Stimulated activated CD4-positive, alpha-beta T cell treated with anti-CD3 and anti-CD28 coated beads, Interleukin-12 subunit alpha, Interleukin-12 subunit beta, amount 100 ng/mL, for 4 hours (primary cell): ENCODE results near the gene BLTP2.
A peak's percentile ranks its signal among the peaks of the same experiment; 100 is the strongest.
"Not testable (repeated sequence)": the region's sequence is repeated elsewhere in the genome, so short reads cannot be mapped to it uniquely, and the experiment has no call there.

Experiments
- DNase-seq: peaks from one replicate; pipeline ENCODE4 v3.0.0-alpha.2; 2020

BLTP2 gene

GRCh38 chr17:28644787-28645575, at the start of gene BLTP2:
Gene BLTP2 (minus strand): TSS chr17:28645158. CDS start chr17:28645056, 102 bp downstream.
- peak; percentile 95 for DNase-seq

GRCh38 chr17:28693869-28694268, 48.9 kb upstream of the BLTP2 start:
- no peak for DNase-seq

- no peak for DNase-seq
Observed at GRCh38 chr17:28689011-28689410, 44.1 kb upstream of the BLTP2 start.

DNA sequence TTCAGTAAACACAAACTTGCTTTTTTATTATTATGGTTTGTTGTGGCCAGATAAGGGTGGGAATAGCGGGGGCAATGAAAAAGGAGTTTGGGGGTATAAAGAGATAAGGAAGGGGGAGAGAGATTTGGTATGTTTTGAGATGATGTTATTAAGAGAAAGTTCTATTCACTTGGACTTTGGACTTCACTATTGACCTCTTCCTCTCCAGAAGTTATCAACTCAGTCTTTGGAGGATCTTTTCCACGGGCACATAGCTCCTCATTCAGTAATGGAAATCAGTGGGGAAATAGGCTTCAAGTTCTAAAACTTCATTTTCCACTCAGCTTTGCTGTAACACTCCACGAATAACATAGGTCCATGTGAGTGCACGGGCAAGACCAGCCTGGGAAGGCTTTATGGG, 43.5 kb upstream of the BLTP2 start:
- DNase-seq = no peak

DNA sequence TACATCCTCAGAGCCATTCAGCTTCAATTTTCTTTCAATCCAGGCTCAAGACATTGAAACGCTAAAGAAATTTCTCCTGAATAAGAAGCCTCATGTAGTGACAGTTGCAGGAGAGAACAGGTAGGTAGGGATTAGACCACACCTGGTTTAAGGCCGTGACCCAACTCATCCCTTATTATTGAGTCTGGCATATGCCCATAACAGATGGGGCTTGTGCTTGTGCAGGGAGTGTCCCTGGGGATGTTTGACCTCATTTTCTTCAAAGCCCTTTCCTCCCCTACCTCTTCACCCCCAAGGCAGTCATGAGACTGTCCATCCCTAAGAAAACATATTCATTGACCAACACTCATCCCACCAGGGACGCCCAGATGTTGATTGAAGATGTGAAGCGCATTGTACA, 41.3 kb upstream of the BLTP2 start:
- DNase-seq = no peak

- no peak for DNase-seq
Observed at GRCh38 chr17:28685366-28685765, 40.4 kb upstream of the BLTP2 start.

GRCh38 chr17:28684963-28685362, 40.0 kb upstream of the BLTP2 start:
- DNase-seq = no peak

DNA sequence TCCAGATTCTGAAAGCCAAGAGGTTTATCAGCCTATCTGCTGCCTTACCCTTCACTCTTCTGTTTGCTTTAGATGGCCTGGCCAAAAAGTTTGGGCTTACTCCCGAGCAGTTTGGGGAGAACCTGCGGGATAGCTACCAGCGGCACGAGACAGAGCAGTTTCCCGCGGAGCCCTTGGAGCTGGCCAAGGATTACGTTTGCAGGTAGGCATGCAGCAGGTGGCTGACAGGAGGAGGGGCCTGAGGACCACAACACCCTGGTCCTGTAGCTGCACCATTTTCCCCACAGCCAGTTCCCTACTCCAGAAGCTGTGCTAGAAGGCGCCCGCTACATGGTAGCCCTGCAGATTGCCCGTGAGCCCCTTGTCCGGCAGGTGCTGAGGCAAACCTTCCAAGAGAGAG, 37.7 kb upstream of the BLTP2 start:
- no peak for DNase-seq

DNA sequence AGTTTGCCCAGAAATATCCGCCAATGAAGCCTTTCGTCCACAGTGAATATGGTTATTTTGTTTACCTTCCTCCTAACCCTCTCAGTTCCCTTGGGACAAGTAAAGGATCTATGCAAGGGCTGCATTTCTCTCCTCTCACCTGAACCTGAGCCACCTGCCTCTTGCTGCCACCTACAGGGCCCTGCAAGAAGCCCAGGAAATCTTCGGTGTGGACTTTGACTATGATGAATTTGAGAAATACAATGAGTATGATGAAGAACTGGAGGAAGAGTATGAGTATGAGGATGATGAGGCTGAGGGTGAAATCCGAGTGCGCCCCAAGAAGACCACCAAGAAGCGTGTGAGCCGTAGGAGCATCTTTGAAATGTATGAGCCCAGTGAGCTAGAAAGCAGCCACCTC, 31.0 kb upstream of the BLTP2 start:
- DNase-seq = no peak

DNA sequence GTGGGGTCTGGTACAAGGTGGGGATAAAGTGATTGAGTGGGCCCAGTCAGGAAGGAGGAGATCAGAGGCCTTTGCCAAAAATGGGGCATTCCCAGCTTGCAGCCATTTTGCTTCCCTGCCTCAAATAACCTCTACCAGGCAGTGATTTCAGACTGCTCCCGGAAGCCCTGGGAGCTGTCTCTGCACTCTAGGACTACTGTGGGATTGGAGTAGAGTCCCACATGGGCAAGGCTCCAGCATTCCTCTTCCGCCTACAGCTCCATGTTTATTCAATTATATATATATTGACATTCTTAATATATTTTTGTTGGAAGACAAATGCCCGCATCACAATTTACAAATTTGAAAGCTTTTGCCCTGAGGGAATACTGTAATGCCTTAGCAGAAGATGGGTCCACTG, 30.5 kb upstream of the BLTP2 start:
- no peak for DNase-seq

- DNase-seq = no peak
Observed at GRCh38 chr17:28669918-28670317, 25.0 kb upstream of the BLTP2 start.

DNA sequence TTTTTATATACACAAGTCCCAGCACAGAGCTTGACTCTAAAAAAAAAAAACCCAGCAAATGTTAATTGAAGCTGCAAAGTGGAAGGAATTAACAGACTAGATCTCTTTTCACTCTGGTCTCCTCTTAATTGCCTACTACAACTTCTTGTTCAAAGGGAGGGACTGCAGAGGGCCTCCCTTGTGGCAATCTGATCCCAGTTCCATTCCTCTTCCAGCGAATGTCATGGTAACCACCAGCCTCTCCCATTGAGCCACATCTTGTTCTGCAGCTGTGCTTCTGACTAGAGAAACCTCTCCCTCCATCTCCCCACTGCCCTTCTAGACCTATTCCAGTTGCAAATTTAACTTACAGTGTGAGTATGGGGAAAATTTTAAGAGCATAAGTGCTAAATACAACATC, 22.9 kb upstream of the BLTP2 start:
- no peak for DNase-seq

DNA sequence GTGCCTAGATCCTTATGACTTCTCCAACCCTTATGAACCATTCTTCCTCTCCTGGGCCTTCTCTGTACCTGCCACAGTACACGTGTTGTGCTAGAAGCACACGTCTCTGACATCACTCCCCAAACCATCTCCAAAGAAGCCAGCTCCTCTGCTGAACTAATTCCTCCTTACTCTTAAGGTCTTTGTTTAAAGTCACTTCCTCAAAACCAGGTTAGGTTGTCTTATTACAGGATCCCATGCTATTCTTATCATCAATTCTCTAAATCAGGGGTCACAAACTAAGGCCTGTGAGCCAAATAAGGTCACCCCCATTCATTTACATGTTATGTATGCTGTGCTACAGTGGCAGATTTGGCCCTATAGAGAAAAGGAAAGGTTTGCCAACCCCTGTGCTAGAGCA, 21.0 kb upstream of the BLTP2 start:
- no peak for DNase-seq

- DNase-seq = no peak
Observed at GRCh38 chr17:28663723-28664122, 18.8 kb upstream of the BLTP2 start.

GRCh38 chr17:28662527-28662829, 17.5 kb upstream of the BLTP2 start:
- DNase-seq = no peak

DNA sequence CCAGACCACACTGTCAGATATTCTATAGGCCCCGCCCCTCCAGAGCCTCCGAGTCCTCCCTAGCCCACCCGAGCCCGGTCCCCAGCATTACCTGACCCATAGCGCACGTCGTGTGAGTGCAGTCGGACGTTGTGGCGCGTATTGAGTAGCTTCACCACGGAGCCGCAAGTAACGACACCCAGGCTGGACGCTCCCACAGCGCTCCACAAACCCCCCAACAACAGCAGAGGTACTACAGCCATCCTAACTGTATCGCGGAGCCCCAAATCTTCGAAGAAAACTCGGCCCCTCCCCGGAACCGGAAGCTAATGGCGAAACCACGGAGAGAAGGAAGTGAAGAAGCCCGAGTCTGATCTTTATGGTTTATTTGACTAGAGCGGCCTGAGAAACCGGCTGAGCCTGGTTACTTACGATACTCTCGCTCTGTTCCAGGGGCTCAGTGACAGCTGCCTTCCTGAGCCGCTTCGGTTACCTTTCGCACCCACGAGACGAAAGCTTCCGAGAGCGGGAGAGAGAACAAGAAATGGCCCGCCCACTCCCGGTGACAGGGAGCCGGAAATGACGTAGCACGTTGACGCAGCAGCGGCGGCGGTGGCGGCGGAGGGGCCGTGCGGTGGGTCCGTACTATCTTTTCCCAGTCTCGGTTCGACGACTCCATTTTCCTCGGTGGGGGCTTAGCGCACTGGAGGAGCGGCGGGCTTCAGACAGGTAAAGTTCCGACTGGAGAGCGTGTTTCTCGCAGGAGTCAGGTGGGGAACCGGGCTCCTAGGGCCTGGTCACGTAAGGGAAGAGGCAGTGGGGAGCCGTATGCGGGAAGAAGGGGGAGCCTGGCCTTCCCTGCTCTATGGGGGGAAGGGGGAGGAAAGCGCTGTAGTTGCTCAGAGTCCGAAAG, 16.9 kb upstream of the BLTP2 start, which contains the start of the genes SDF2 and SUPT6H:
Gene SDF2, minus strand, starts transcription at position 272 of the 892 bp plus-strand sequence. Its CDS starts 30 bp downstream, at position 242.
Gene SUPT6H, plus strand, starts transcription at position 571 of the 892 bp plus-strand sequence. CDS start 11,197 bp downstream, outside the sequence.
- DNase-seq = peak; percentile 93

GRCh38 chr17:28659497-28659881, 14.5 kb upstream of the BLTP2 start:
- DNase-seq = not testable (repeated sequence)

DNA sequence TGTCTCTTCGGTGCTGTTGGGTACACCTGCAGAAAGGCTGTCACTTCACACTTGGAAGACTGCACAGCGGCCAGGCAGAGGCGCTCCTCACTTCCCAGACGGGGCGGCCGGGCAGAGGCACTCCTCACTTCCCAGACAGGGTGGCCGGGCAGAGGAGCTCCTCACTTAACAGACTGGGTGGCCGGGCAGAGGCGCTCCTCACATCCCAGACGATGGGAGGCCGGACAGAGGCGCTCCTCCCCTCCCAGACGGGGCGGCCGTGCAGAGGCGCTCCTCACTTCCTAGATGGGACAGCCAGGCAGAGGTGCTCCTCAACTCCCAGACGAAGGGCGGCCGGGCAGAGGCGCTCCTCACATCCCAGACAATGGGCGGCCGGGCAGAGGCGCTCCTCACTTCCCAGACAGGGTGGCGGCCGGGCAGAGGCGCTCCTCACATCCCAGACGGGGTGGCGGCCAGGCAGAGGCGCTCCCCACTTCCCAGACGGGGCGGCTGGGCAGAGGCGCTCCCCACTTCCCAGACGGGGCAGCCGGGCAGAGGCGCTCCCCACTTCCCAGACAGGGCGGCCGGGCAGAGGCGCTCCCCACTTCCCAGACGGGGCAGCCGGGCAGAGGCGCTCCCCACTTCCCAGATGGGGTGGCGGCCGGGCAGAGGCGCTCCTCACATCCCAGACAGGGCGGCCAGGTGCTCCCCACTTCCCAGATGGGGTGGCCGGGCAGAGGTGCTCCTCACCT, 14.0 kb upstream of the BLTP2 start:
- DNase-seq = not testable (repeated sequence)

DNA sequence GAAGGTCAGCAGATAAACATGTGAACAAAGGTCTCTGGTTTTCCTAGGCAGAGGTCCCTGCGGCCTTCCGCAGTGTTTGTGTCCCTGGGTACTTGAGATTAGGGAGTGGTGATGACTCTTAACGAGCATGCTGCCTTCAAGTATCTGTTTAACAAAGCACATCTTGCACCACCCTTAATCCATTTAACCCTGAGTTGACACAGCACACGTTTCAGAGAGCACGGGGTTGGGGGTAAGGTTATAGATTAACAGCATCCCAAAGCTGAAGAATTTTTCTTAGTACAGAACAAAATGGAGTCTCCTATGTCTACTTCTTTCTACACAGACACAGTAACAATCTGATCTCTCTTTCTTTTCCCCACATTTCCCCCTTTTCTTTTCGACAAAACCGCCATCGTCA, 13.4 kb upstream of the BLTP2 start:
- not testable (repeated sequence) for DNase-seq

DNA sequence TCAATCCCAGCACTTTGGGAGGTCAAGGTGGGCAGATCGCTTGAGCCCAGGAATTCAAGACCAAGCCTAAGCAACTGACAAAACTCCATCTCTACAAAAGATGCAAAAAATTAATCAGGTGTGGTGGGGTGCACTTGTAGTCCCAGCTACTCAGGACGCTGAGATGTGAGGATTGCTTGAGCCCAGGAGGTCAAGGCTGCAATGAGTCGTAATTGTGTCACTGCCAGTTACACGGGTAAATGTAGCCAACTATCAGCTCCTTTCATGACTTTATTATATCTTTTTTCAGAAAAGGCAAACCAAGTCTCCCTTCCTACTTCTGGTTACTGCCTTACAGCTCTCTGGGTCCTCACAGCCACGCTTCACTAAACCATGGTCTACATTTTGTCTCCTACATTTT, 12.8 kb upstream of the BLTP2 start:
- no peak for DNase-seq

DNA sequence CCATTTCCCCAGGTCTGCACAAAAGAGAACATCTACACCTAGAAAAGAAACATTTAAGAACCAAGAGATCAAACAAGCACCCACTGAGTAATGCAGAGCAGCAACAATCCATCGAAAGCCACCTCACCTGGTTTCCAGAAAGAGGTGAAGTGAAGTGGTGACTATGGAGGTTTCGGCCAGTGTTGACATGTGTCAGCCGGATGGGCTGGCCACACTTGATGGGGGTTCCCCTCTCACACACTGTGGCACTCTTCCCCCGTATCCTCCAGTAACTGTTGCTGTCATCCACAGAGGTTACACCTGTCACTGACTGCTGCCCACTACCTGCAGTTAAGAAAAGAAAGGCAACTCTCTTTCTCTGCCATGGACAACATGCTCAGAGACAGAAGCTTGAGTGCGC, 10.2 kb upstream of the BLTP2 start:
- DNase-seq = no peak

DNA sequence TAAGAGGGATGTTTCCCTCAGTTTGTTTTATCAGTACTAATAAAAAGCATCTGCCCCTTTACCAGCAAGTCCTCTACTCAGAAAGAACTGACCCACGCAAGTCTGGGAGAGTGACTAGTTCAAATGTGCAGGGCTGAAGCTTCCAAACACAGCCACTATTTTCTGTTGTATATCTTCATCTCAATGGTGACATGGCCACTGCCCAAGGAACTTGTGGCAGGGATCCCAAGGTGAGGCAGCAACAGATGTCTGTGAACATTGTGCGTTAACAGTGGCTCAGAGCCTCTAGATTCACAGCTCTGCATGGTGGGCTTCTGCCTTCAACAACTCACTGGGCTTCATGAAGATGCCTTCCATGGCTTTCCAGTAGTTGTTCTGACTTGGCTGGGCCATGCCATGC, 3.7 kb upstream of the BLTP2 start:
- DNase-seq = no peak

DNA sequence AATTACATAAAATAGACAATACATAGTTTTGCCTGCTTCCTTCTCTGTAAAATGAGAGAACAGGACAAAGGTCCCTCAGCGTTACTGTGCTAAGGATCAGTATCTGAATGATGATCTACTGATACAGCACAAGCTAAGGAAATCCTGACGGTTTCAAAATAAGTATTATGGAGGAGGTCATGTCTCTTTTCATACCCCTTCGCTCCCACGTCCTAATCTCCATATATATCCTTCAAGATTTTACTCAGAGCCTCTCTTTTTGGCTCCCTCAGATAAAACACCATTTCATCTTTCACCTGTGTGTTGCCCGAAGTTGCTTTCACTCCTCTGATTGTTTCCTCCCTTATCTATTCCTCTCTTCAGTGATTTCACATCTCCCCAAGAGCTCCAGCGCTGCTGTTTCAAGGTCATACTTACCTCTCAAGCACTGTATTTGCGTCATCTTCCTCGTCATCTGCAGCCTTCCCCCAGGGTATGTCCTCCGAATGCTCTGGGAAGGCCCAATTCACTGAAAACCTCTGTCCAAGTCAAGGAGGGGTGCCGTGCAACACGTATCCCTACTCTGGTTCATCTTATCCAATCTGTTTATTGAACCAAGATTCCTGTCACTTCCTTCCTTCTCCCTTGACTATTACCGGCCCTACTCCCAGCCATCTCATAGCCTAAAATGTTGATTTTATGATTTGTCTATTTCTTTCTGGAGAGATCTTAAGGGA, 1.2 kb upstream of the BLTP2 start:
- no peak for DNase-seq
